Measurements from ENCODE around the gene COQ2. TPM values are rescaled to one million over a fixed set of nuclear protein-coding genes. Genes with fewer than 3 reads are reported as not detected.

The COQ2 gene
- total RNA-seq, 2 donors from 2014 or later: 2.1 to 4.6 TPM

DNA sequence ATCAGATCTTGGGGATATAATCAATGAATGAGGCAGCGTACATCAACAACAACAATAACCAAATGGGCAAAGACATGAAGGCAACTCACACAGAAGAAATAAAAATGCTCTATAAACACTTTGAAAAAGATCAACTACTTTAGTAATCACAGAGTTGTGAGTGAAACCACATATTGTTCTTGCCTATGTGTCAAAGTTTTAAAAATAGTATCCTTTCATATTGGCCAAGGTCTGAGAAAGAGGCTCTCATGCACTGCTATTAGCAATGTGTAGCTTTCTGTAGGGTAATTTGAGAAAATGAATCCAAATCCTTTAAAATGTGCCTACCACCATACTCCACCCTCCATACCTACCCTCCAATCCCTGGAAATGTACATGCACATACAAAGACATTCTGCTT is 25.0 kb downstream of the COQ2 start:
- TF ChIP-seq, protein P1, sequence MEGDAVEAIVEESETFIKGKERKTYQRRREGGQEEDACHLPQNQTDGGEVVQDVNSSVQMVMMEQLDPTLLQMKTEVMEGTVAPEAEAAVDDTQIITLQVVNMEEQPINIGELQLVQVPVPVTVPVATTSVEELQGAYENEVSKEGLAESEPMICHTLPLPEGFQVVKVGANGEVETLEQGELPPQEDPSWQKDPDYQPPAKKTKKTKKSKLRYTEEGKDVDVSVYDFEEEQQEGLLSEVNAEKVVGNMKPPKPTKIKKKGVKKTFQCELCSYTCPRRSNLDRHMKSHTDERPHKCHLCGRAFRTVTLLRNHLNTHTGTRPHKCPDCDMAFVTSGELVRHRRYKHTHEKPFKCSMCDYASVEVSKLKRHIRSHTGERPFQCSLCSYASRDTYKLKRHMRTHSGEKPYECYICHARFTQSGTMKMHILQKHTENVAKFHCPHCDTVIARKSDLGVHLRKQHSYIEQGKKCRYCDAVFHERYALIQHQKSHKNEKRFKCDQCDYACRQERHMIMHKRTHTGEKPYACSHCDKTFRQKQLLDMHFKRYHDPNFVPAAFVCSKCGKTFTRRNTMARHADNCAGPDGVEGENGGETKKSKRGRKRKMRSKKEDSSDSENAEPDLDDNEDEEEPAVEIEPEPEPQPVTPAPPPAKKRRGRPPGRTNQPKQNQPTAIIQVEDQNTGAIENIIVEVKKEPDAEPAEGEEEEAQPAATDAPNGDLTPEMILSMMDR (IDR thresholded peaks at IDR 0.05): no peak
- TF ChIP-seq POLR2A (IDR thresholded peaks at IDR 0.05): no peak
- Histone ChIP-seq H3K36me3 (replicated peaks in 1 of 2; ENCODE audit: insufficient read depth in 1 of 2, low read depth in 2 of 2) (no peaks in the 10 kb centered on the region), H3K27ac (no peak overlapping the region), H3K9me3 (no peaks in the 10 kb centered on the region), H3K4me1 (peaks cover 15% of the 10 kb centered on the region), H3K27me3 (no peaks in the 10 kb centered on the region), H3K4me3 (no peak overlapping the region)
- 96 to 100% methylated on average over 1 of the region's 1 CpG for WGBS, 2 donors
- intact Hi-C loops (cut with DNase I): loop anchor here (10.0 kb wide), 1 partner anchor 185 kb away; no protein-coding TSS in a partner anchor
- ATAC-seq (no peak), DNase-seq (no peak)

DNA sequence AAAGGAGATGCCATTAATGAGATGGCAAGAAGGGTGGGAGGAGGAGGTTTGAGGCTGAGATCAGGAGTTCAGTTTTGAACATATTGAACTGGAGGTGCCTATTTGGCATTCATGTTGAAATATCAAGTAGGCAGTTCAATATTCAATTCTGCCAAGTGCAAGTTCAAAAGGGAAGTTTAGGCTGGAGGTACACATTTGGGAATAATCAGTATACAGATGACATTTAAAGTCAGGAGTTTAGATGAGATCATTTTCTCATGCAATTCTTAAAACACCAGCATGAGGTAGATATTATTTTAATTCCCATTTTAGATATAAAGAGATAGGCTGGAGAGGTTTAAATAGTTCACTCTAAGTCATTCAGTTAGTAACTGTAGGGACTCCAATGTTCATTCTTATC is 26.1 kb downstream of the COQ2 start:
- ATAC-seq: no peak
- Histone ChIP-seq H3K36me3 (replicated peaks in 1 of 2; ENCODE audit: insufficient read depth in 1 of 2, low read depth in 2 of 2) (no peaks in the 10 kb centered on the region), H3K27me3 (no peaks in the 10 kb centered on the region), H3K4me3 (no peak overlapping the region), H3K27ac (no peak overlapping the region), H3K4me1 (peaks cover 15% of the 10 kb centered on the region), H3K9me3 (no peaks in the 10 kb centered on the region)
- intact Hi-C loops (cut with DNase I): loop anchor here (10.0 kb wide), 1 partner anchor 184 kb away; no protein-coding TSS in a partner anchor
- TF ChIP-seq, protein P1 (IDR thresholded peaks at IDR 0.05): no peak
- no peak for TF ChIP-seq POLR2A (IDR thresholded peaks at IDR 0.05)
- no peak for DNase-seq

DNA sequence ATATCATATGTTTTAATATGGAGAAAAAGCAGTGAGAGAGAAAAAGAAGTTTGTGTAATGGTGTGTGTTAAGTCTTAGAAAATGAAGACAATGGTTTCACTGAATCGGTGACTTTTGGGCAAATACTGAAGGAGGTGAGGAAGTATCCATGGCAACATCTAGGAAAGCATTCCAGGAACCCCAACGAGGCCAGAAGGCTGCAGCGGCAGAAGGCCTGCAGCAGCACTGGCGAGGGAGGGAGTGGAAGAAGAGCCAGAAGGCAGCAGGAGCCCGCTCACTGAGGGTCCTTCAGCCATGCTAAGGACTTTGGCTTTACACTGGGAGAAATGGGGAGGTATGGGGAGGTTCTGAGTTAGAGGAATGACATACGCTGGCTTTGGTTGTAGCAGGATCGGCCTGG is 26.8 kb downstream of the COQ2 start:
- no peaks in the 10 kb centered on the region for H3K27me3 ChIP-seq
- ATAC-seq (no peak), DNase-seq (no peak)
- TF ChIP-seq POLR2A (IDR thresholded peaks at IDR 0.05): no peak
- TF ChIP-seq, protein P1 (IDR thresholded peaks at IDR 0.05): no peak
- no peaks in the 10 kb centered on the region for H3K9me3 ChIP-seq
- no peaks in the 10 kb centered on the region for H3K36me3 ChIP-seq (replicated peaks in 1 of 2; ENCODE audit: insufficient read depth in 1 of 2, low read depth in 2 of 2)
- no peak overlapping the region for H3K27ac ChIP-seq
- H3K4me3 ChIP-seq: no peak overlapping the region
- H3K4me1 ChIP-seq: peaks cover 15% of the 10 kb centered on the region
- intact Hi-C loops (cut with DNase I): loop anchor here (10.0 kb wide), 1 partner anchor 183 kb away; no protein-coding TSS in a partner anchor
- WGBS, 2 donors: 88 to 92% methylated on average over 7 of the region's 7 CpGs

DNA sequence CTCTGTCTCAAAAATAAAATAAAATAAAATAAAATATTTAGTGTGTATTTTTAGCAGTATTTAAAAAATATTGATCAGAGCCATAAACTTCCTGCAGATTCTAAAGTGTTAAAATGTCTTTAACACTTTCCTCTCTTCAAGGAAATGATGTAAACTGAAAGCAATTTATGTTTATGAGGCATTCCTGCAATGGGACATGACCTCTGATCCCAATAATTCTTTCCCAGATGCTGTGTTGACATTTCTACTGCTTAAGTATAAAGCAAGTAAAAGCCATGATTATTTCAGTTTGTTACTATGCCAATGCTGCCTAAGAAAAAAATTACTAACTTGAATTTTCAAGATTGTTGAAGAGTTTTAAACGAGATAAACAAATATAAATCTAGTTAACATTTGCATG is 29.0 kb downstream of the COQ2 start:
- H3K9me3 ChIP-seq: no peaks in the 10 kb centered on the region
- DNase-seq: no peak
- intact Hi-C loops (cut with DNase I): loop anchor here (10.0 kb wide), 1 partner anchor 181 kb away; no protein-coding TSS in a partner anchor
- no peak for TF ChIP-seq POLR2A (IDR thresholded peaks at IDR 0.05)
- TF ChIP-seq, protein P1 (IDR thresholded peaks at IDR 0.05): no peak
- no peak overlapping the region for H3K4me3 ChIP-seq
- 53 to 65% methylated on average over 1 of the region's 1 CpG for WGBS, 2 donors
- ATAC-seq: no peak
- peaks cover 4% of the 10 kb centered on the region for H3K4me1 ChIP-seq
- no peak overlapping the region for H3K27ac ChIP-seq
- H3K27me3 ChIP-seq: no peaks in the 10 kb centered on the region
- H3K36me3 ChIP-seq (replicated peaks in 1 of 2; ENCODE audit: insufficient read depth in 1 of 2, low read depth in 2 of 2): no peaks in the 10 kb centered on the region

DNA sequence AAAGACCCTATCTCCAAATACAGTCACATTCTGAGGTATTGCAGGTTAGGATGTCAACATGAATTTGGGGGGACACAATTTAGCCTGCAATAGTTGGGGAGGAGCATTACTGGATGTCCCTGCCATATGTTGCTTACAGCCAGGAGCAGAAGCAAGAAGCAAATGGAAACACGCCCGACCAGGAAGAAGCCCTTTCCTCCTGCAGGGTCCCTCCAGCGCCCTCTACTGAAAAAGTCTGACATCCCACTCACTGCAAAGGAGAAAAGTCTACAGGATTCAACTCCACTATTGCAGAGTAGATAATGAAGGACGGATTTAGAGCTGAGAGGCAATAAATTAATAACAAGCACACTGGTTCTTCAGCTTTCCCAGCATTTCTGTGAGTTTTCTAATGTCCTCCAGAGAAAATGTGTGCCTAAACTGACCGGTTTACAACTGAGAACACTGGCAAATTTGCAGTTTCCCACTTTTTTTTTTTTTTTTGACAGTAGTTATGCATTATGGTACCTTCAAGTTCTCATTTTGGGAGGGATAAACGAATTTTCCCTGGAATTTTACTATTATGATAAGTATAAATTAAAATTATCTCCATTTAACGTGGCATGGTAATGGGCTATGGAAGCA is 31.7 kb downstream of the COQ2 start:
- no peaks in the 10 kb centered on the region for H3K9me3 ChIP-seq
- no peak overlapping the region for H3K27ac ChIP-seq
- no peaks in the 10 kb centered on the region for H3K4me1 ChIP-seq
- DNase-seq (peak; percentile 40 to 82 (median 69)), ATAC-seq (peak; percentile 59)
- H3K27me3 ChIP-seq: no peaks in the 10 kb centered on the region
- H3K36me3 ChIP-seq (replicated peaks in 1 of 2; ENCODE audit: insufficient read depth in 1 of 2, low read depth in 2 of 2): no peaks in the 10 kb centered on the region
- whole genome bisulfite sequencing, 2 donors: 38 to 42% methylated on average over 7 of the region's 7 CpGs
- TF ChIP-seq, protein P1 (IDR thresholded peaks at IDR 0.05): peak; percentile 8 to 57 (median 38)
- TF ChIP-seq POLR2A (IDR thresholded peaks at IDR 0.05): no peak
- intact Hi-C loops (cut with DNase I): loop anchor here (10.0 kb wide), 1 partner anchor 178 kb away; no protein-coding TSS in a partner anchor
- H3K4me3 ChIP-seq: no peak overlapping the region
